Measurements from ENCODE around the gene ZNF71.

DNA sequence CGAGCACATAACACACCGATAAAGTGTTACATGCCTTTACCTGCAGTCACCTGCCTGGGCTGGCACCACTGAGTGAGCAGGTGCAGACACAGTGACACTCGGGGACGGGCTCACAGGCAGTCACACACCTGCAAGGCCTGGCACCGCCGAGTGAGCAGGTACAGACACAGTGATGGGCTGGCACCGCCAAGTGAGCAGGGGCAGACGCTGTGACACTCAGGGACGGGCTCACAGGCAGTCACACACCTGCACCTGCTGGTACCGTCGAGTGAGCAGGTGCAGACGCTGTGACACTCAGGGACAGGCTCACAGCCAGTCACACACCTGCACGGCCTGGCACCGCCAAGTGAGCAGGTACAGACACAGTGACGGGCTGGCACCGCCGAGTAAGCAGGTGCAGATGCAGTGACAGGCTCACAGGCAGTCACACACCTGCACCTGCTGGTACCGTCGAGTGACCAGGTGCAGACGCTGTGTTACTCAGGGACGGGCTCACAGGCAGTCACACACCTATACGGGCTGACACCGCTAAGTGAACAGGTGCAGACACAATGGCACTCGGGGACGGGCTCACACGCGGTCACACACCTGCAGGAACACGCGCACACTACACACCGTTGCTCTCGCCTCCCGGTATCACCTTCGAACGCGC, 76.0 kb downstream of the ZNF71 start:
- no peak for TF ChIP-seq POLR2AphosphoS5 (IDR thresholded peaks at IDR 0.05; ENCODE audit: borderline replicate concordance, low read depth, low read length)
- TF ChIP-seq EZH2 (IDR thresholded peaks at IDR 0.05) = no peak
